EL (cell line): Measurements from ENCODE around the gene EPOP.
"Not testable (repeated sequence)": the region's sequence is repeated elsewhere in the genome, so short reads cannot be mapped to it uniquely, and the experiment has no call there.

Experiments used
- DNase-seq: peaks from one replicate; pipeline ENCODE4 v3.0.0-alpha.2; 2016

Gene EPOP

GRCh38 chr17:38673707-38674013 lies 1.1 kb downstream of the EPOP start:
- peak; percentile 38 for DNase-seq

DNA sequence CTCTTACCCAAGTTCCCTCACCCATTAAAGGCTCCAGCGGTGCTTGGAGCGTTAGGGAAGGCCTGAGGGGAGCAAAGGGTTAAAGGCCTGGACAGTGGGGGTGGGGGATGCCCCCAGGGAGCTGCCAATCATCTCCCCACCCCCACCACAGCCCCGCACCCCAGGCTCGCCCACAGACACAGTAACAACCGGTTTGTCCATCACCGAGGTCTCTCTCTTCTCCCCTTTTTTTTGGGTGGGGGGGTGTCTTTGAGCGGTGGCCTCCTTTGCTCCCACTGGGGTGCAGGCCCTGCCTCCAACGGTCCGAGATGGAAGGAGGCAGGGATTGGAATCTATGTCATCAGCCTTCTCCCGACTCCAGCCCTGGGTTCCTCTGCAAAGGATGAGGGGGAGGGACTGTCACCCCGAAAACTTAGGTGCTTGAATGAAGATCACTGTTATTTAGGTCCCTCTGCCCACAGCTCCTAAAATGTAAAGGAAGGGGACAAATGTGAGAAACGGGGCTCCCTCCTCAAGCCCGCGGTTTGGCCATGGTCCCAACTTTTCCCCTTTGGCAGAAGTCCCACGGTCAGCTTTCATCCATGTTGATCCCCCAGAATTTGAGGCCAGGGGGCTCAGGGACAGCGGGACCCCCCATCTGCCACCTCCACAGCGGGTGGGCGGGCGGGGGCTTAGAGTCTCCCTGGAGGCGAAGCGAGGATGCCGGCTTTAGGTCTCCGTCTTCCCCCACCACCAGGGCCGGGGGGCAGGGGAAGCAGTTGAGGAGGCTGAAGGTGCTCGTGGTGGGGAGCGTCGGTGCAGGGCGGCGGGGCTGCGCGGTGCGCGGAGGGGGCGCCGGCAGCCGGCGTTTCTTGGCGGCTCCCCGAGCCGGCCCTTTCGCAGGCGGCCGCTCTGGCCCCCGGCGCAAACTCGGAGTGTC lies 1.7 kb downstream of the EPOP start:
- DNase-seq: no peak

DNA sequence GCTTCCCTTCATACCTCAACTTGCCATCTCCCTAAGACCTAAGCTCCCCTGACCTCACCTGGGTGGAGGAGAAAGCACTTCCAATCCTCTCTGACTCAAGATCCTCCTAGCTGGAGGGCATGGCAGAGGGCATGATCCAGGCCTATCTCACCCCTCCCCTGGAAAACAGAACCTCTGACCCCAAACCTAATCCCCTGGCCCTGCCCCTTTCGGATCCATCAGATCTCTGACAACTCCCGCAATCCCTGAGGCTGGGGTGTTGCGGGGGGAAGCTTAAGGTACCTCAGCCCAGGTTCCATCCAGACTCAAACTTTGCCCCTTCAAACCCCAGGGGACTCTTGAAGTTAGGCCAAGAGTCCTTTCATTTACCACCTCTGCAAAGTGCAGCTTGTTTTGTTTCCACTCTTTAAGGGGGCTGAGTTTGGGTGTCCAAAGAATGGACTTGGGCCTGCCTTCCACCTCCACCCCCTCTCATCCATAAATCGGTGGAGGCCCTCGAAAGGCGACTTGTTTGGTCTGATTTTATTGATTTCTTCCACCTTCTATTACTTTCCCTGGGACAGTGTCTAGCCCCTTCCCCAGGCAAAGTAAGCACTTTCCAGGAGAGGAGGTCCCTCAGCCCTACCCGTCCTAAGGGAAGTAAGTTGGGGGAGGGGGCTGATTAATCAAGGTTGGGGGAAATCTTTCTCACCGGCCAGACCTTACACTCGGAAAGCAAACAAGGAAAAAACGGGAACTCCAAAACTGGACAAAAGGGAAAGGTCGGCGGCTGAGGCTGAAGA lies 2.6 kb downstream of the EPOP start:
- no peak for DNase-seq

GRCh38 chr17:38669520-38669919 lies 5.2 kb downstream of the EPOP start:
- no peak for DNase-seq

DNA sequence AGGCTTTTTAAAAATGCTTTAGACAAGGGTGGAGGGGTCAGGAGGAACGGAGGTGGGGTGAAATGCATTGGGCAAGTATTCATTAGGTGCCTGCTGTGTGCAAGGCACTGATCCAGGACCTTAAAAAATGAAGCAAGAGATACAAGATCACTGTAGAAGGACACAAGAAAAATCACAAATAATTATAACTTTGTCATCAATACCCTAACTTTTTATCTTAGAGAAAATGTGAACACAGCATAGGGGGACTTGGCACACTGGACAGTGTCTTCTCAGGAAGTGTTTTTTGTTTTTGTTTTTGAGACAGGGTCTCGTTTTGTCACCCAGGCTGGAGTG lies 7.0 kb downstream of the EPOP start:
- DNase-seq: no peak

GRCh38 chr17:38667099-38667786 lies 7.5 kb downstream of the EPOP start:
- DNase-seq: peak; percentile 73

GRCh38 chr17:38663964-38664644 lies 10.7 kb downstream of the EPOP start:
- no peak for DNase-seq

DNA sequence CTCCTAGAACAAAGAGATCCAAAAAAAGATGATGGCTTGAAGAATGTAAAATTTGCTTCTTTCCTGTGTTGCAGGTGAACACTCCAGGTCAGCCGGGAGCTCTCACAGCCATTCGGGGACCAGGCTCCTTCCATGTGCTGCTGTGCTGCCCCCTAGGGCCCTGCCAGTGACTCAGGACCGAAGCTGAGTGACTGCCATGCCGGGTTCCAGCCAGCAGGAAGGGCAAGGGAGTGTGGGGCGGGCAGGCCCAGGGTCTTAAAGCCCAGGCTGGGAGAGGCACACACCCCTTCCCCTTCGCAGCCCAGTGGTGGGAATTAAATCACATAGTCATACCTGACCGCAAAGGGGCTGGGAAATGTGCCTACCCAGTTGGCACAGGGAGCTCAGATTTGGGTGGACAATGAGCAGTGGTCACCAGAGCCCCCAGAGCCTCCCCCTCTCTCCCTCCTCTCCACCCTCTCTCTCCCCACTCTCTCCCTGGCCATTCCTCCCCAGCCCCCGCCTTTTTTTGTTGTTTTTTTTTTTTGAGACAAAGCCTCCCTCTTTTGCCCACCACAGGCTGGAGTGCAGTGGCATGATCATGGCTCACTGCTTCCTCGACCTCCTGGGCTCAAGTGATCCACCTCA lies 11.5 kb downstream of the EPOP start:
- DNase-seq: peak; percentile 67

DNA sequence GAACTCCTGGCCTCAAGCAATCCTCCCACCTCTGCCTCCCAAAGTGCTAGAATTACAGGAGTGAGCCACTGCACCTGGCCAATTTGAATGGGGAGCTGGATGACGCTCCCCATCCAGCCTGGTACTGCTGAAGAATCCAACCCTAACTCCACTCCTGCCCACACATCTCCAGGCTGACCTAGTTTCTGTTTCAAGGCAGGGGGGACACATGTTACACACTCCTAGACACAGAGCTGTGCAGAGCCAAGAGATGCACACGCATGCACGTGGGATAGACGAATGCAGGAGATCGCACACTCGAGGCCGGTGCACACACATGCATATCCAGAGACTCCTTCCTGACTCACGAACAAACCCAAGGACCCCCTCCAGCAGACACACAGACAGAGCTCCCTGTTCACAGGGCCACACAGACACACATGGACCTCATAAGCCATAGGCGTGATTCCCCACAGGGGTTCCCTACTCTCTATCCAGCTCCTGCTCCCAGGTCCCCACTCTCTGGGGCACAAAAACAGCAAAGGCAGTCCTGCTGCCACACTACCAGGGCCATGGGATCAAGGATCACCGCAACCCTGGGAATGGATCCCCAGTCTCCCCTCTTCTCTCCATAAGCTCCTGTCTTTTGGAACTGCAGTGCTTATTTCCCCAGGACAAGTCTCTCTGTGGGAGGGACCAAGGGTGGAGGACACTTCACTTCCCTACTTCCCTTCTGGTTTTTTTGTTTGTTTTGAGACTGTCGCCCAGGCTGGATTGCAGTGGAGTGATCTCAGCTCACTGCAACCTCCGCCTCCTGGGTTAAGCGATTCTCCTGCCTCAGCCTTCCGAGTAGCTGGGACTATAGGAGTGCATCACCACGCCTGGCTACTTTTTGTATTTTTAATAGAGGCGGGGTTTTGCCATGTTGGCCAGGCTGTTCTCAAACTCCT lies 14.4 kb downstream of the EPOP start:
- no peak for DNase-seq

- no peak for DNase-seq
Measured at GRCh38 chr17:38659415-38659814, 15.3 kb downstream of the EPOP start.

- DNase-seq: no peak
Measured at GRCh38 chr17:38658741-38659345, 15.9 kb downstream of the EPOP start.

DNA sequence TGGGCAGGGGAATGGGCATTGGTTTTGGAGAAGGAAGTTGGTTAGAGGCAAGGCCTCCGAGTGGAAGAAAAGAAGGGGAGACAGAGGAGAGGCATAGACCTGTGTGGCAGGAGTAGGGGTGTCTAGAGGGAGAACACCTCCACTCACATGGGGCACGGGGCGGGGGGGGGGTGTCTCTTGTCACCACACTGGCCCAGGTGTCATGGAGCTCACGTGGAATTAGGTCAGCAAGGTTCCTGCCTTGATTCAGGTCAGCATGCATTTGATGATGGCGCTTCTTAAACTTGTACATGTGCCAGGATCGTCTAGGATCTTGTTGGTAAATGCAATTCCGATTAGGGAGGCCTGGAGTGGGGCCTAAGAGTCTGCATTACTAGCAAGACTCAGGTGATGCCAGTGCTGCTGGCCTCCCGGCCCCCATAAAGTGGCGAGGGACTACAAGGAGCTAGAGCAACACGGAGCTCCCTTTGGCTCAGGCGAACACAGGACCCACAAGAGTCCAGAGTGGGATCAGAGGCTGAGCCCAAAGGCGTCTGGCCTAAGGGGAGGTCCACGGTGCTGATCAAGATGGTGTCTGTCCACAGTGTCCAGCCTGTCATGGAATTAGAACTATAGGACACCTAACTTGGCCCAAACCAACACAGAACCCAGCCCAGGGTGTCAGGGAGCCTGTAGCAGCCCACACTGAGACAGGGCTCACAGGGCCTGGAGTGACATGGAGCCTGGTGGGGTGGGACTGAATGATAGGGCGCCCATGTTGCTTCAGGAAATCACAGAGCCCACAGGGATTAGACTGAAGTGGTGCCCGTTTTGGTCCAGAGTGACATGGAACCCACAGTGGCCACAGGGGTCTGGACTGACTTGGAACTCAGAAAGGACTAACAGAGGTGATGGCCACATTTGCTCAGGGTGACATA lies 16.7 kb downstream of the EPOP start:
- no peak for DNase-seq

DNA sequence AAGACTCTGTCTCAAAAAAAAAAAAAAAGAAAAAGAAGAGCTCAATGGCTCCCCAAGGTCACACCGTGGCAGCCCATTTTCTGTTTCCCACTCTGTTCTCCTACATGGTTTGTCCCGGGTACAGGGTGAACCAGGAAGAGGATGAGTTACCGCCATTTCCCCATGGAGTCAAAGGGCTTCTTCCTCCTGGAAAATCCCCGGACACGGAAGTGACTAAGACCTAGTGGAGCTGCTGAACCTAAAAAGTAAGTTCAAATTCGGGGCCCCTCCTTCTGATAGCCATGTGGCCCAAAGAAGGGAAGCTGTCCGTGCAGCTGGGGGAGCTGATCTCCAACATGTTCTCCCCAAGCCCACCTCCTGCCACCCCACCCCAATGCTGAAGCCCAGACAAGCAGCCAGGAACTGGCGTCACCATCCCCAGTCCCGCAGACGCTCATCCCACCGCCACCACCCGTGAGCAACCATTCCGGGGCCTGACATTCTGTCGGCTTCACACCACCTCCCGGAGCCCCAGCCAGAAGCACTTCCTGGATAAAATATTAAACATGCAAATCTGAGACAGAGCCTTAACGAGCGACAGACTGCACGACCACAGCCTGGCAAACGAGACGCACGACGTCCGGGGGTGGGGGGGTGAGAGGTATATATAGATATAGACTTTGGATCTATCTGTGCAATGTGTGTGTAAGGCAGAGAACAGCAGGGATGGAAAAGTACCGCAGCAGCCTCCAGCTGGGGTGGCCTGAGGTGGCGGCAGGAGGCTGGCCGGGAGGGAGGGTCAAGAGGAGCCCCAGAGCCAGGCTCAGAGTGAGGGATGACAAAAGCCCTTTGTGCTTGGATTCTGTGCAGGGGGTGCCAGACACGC lies 17.6 kb downstream of the EPOP start:
- no peak for DNase-seq

DNA sequence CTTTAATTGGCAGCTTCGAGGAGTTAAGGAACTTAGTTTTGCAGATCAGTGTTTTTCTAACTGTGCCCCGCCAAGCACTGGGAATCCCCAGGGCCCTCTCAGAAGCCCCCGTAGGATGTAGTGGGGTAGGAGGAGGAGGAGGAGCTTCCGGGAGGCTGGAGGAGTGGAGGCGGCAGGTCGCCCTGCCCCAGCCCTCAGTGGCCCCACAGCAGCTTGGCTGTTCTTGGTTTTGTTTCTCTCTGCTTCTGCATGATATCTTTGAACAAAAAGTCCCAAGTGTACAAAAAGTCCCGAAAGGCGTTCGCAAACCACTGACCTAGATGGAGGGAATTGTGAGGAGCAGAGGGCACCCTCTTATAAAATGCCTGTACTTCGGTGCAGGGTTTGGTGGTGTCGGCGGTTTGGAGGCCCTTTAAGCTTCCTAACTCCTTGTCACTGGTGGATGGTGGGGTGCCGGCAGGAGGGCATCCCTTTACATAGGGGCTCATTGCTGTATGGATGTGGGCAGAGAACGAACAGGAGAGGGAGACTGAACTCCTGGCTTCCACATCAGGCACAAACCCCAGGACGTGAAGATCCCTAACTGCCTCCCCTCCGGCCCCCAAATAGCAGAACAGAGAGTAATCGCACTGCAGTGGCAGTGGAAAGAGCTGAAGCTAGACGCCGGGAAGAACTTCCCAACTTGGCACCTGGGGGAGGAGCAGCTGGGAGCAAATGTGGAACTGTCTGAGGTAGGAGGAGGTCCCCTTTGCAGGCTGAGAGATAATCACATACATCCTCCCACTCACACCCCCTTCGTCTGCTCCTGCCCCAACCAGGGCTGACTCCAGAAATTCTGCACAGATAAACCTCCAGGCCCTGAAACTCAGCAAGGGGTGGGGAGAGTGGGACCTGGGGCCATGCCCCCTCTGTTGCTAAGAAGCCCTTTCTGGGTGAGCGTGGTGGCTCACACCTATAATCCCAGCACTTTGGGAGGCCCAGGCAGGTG lies 20.1 kb downstream of the EPOP start:
- no peak for DNase-seq

DNA sequence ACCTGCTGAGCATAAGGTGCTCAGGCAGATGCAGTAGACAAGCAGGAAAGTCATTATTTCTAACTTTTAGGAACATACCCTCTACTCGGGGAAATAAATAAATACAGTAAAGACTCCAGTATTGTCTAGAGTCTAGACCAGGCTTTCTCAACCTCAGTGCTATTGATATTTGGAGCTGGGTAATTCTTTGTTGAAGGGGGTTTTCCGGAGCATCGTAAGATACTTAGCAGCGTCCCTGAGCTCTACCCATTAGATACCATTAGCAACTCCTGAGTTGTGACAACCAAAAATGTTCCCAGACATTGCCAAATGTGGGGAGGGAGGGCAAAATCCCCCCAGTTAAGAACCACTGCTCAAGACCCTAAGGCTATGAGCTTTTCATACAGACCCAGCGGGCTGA lies 21.1 kb downstream of the EPOP start:
- DNase-seq: no peak

- no peak for DNase-seq
Measured at GRCh38 chr17:38653230-38653629, 21.5 kb downstream of the EPOP start.

DNA sequence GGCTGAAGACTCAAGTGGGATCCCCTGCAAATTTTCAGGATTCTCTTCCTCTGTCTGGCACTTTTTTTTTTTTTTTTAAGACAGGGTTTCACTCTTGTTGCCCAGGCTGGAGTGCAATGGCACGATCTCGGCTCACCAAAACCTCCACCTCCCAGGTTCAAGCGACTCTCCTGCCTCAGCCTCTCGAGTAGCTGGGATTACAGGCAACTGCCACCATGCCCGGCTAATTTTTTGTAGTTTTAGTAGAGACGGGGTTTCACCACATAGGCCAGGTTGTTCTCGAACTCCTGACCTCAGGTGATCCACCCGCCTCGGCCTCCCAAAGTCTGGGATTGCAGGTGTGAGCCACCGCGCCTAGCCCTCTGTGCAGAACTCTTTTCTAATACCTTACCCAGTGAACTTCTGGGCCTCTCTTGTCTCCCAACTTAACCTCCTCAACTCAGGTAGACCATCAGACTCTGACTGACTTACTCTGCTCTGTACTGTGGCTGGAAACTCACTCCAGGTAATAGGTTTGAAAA lies 24.0 kb downstream of the EPOP start:
- not testable (repeated sequence) for DNase-seq
